ENCODE measurements around the gene HPCA.

The HPCA gene

DNA sequence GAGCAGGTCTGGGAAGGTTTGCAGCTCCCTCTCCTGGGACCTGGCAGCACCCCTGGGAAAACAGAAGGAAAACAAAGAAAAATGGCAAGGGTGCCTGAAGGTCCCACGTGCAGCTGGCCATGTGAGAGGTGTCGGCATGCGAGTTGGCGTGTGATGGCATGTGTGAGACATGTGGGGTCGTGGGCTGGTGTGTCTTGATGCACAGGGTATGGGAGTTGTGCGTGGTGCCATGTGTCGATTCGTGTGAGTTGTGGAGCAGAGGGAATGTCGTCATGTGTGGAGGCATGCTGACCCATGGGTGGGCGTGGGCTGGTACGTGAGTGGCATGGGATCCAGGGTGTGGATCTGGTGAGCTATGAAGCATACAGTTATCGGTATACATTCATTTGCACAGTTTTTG lies 1.3 kb downstream of the HPCA start:
- TF ChIP-seq POLR2A (IDR thresholded peaks at IDR 0.05; ENCODE audit: low read depth, low read length) (no peak), TAF1 (IDR thresholded peaks at IDR 0.05; ENCODE audit: low read depth, low read length) (no peak), POLR2AphosphoS5 (IDR thresholded peaks at IDR 0.05; ENCODE audit: low read depth, low read length) (no peak), SPI1 (IDR thresholded peaks at IDR 0.05; ENCODE audit: low read depth, low read length) (no peak), PAX5 (IDR thresholded peaks at IDR 0.05; ENCODE audit: insufficient read depth, low read length, severe bottlenecking) (no peak), POU2F2 (IDR thresholded peaks at IDR 0.05; ENCODE audit: low read depth, low read length) (no peak)
- FAIRE-seq (no peak), DNase-seq (ENCODE audit: insufficient read length, low spot score) (no peak)

DNA sequence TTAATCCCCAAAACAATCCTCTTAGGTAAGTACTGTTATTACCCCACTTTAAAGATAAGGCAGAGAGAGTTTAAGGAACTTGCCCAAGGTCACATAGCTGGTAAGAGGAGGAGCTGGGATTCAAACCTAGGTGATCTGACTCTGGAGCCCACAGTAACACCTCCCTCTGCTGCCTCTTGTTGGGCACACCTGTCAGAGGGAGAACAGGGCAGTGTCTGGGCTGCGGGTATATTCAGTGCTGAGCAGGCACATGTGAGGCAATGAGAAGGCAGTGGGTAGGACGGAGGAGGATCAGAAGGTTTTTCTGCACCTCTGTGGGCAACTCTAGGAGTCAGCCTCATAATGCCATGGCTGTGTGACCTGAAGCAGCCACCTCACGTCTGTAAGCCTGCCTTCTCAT lies 1.8 kb downstream of the HPCA start:
- no peak for TF ChIP-seq PAX5 (IDR thresholded peaks at IDR 0.05; ENCODE audit: insufficient read depth, low read length, severe bottlenecking)
- no peak for TF ChIP-seq POU2F2 (IDR thresholded peaks at IDR 0.05; ENCODE audit: low read depth, low read length)
- TF ChIP-seq POLR2AphosphoS5 (IDR thresholded peaks at IDR 0.05; ENCODE audit: low read depth, low read length) = no peak
- TF ChIP-seq SPI1 (IDR thresholded peaks at IDR 0.05; ENCODE audit: low read depth, low read length) = no peak
- no peak for TF ChIP-seq POLR2A (IDR thresholded peaks at IDR 0.05; ENCODE audit: low read depth, low read length)
- no peak for TF ChIP-seq TAF1 (IDR thresholded peaks at IDR 0.05; ENCODE audit: low read depth, low read length)
- FAIRE-seq (no peak), DNase-seq (ENCODE audit: insufficient read length, low spot score) (no peak)

DNA sequence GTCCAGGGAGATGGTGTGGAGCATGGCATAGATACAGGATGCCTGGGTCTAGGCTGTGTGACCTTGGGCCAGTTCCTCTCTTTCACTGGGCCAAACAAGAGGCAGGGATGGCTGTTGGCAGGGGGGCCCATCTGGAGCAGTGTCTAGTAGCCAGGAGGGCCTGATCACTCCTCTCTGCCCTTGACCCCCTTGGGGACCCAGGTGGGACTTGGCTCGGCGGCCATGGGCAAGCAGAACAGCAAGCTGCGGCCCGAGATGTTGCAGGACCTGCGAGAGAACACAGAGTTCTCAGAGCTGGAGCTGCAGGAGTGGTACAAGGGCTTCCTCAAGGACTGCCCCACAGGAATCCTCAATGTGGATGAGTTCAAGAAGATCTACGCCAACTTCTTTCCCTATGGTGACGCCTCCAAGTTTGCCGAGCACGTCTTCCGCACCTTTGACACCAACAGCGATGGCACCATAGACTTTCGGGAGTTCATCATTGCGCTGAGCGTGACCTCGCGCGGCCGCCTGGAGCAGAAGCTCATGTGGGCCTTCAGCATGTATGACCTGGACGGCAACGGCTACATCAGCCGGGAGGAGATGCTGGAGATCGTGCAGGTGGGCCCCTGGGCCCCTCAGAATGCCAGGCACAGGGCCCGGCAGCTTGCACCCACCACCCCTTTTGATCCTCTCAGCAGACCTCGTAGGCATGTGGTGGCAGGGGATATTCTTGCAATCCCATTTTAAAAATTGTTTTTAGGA lies 2.6 kb downstream of the HPCA start:
- FAIRE-seq (no peak), DNase-seq (ENCODE audit: insufficient read length, low spot score) (no peak)
- TF ChIP-seq POU2F2 (IDR thresholded peaks at IDR 0.05; ENCODE audit: low read depth, low read length) (no peak), TAF1 (IDR thresholded peaks at IDR 0.05; ENCODE audit: low read depth, low read length) (no peak), POLR2A (IDR thresholded peaks at IDR 0.05; ENCODE audit: low read depth, low read length) (no peak), PAX5 (IDR thresholded peaks at IDR 0.05; ENCODE audit: insufficient read depth, low read length, severe bottlenecking) (no peak), POLR2AphosphoS5 (IDR thresholded peaks at IDR 0.05; ENCODE audit: low read depth, low read length) (no peak), SPI1 (IDR thresholded peaks at IDR 0.05; ENCODE audit: low read depth, low read length) (no peak)

DNA sequence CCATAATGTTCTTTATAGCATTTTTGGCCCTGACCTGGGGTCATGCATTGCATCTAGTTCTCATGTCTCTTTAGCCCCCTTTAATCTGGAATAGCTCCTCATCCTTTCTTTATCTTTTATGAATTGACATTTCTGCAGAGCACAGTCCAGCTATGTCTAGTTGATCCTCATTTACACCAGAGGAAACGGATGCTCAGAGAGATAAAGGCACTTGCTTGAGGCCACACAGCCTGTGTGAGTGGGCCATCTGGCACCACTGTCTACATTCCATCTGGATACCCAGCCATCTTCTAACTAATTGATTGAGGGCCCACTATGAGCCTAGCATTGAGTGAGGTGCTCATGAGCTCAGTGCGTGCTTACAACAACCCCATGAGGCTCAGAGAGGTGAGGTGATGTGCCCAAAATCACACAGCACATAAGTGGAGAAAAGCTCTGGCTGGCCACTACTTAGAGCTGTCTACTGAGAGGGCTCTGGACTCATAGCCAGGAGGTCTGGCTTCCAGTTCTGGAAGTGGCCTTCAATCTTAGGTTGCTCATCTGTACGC lies 3.5 kb downstream of the HPCA start:
- TF ChIP-seq PAX5 (IDR thresholded peaks at IDR 0.05; ENCODE audit: insufficient read depth, low read length, severe bottlenecking) = no peak
- no peak for TF ChIP-seq POLR2A (IDR thresholded peaks at IDR 0.05; ENCODE audit: low read depth, low read length)
- no peak for TF ChIP-seq POLR2AphosphoS5 (IDR thresholded peaks at IDR 0.05; ENCODE audit: low read depth, low read length)
- no peak for TF ChIP-seq TAF1 (IDR thresholded peaks at IDR 0.05; ENCODE audit: low read depth, low read length)
- TF ChIP-seq SPI1 (IDR thresholded peaks at IDR 0.05; ENCODE audit: low read depth, low read length) = no peak
- TF ChIP-seq POU2F2 (IDR thresholded peaks at IDR 0.05; ENCODE audit: low read depth, low read length) = no peak
- no peak for DNase-seq (ENCODE audit: insufficient read length, low spot score)
- FAIRE-seq = no peak

- FAIRE-seq = no peak
- DNase-seq (ENCODE audit: insufficient read length, low spot score) = no peak
- TF ChIP-seq POU2F2 (IDR thresholded peaks at IDR 0.05; ENCODE audit: low read depth, low read length) (no peak), SPI1 (IDR thresholded peaks at IDR 0.05; ENCODE audit: low read depth, low read length) (no peak), POLR2AphosphoS5 (IDR thresholded peaks at IDR 0.05; ENCODE audit: low read depth, low read length) (no peak), POLR2A (IDR thresholded peaks at IDR 0.05; ENCODE audit: low read depth, low read length) (no peak), TAF1 (IDR thresholded peaks at IDR 0.05; ENCODE audit: low read depth, low read length) (no peak), PAX5 (IDR thresholded peaks at IDR 0.05; ENCODE audit: insufficient read depth, low read length, severe bottlenecking) (no peak)
These were observed 4.4 kb downstream of the HPCA start for GRCh38 chr1:32890516-32891240.

- TF ChIP-seq POLR2A (IDR thresholded peaks at IDR 0.05; ENCODE audit: low read depth, low read length) (no peak), POU2F2 (IDR thresholded peaks at IDR 0.05; ENCODE audit: low read depth, low read length) (no peak), TAF1 (IDR thresholded peaks at IDR 0.05; ENCODE audit: low read depth, low read length) (no peak), SPI1 (IDR thresholded peaks at IDR 0.05; ENCODE audit: low read depth, low read length) (no peak), PAX5 (IDR thresholded peaks at IDR 0.05; ENCODE audit: insufficient read depth, low read length, severe bottlenecking) (no peak), POLR2AphosphoS5 (IDR thresholded peaks at IDR 0.05; ENCODE audit: low read depth, low read length) (no peak)
- FAIRE-seq = no peak
- no peak for DNase-seq (ENCODE audit: insufficient read length, low spot score)
These were observed 4.9 kb downstream of the HPCA start for GRCh38 chr1:32891241-32891570.

GRCh38 chr1:32891630-32892029 lies 5.3 kb downstream of the HPCA start:
- FAIRE-seq = no peak
- no peak for TF ChIP-seq POLR2A (IDR thresholded peaks at IDR 0.05; ENCODE audit: low read depth, low read length)
- TF ChIP-seq PAX5 (IDR thresholded peaks at IDR 0.05; ENCODE audit: insufficient read depth, low read length, severe bottlenecking) = no peak
- no peak for TF ChIP-seq POU2F2 (IDR thresholded peaks at IDR 0.05; ENCODE audit: low read depth, low read length)
- no peak for TF ChIP-seq SPI1 (IDR thresholded peaks at IDR 0.05; ENCODE audit: low read depth, low read length)
- no peak for TF ChIP-seq TAF1 (IDR thresholded peaks at IDR 0.05; ENCODE audit: low read depth, low read length)
- no peak for TF ChIP-seq POLR2AphosphoS5 (IDR thresholded peaks at IDR 0.05; ENCODE audit: low read depth, low read length)
- no peak for DNase-seq (ENCODE audit: insufficient read length, low spot score)

- DNase-seq (ENCODE audit: insufficient read length, low spot score) (peak; percentile 69), FAIRE-seq (peak; percentile 81)
- TF ChIP-seq POU2F2 (IDR thresholded peaks at IDR 0.05; ENCODE audit: low read depth, low read length) (peak; percentile 88), POLR2A (IDR thresholded peaks at IDR 0.05; ENCODE audit: low read depth, low read length) (no peak)
These were observed 6.3 kb downstream of the HPCA start for GRCh38 chr1:32892368-32893197.
